H9 (cell line): Measurements from ENCODE around the gene PPP2R3C. TPM values are rescaled to one million over a fixed set of nuclear protein-coding genes. Genes with fewer than 3 reads are reported as not detected.

Experiments
- DNase-seq: peaks from one replicate; pipeline ENCODE4 v3.0.0-alpha.2; 2017
- H2AFZ ChIP-seq: one replicate; pipeline ENCODE4 v1.6.1; 2013; ENCODE audit warnings: mild to moderate bottlenecking, low read length, control low read depth, moderate library complexity
- H2AK5ac ChIP-seq: 2 replicates; pipeline ENCODE4 v1.6.1; 2013; ENCODE audit warnings: low read length, control low read depth, mixed read lengths; ENCODE audit not compliant: insufficient read length
- H2BK120ac ChIP-seq: one replicate; pipeline ENCODE4 v1.6.1; 2013; ENCODE audit warnings: low read depth, mild to moderate bottlenecking, low read length, control low read depth, inconsistent platforms; ENCODE audit not compliant: poor library complexity, severe bottlenecking
- H2BK12ac ChIP-seq: 2 replicates; pipeline ENCODE4 v1.6.1; 2013; ENCODE audit warnings: low read length, control low read depth, mixed read lengths, low read depth; ENCODE audit not compliant: insufficient read length
- H2BK15ac ChIP-seq: 2 replicates; pipeline ENCODE4 v1.6.1; 2013; ENCODE audit warnings: low read depth, low read length, control low read depth
- H2BK20ac ChIP-seq: one replicate; pipeline ENCODE4 v1.6.1; 2013; ENCODE audit warnings: low read depth, mild to moderate bottlenecking, low read length, control low read depth, inconsistent platforms; ENCODE audit not compliant: poor library complexity, severe bottlenecking
- H2BK5ac ChIP-seq: 2 replicates; pipeline ENCODE4 v1.6.1; 2013; ENCODE audit warnings: low read length, control low read depth, mixed read lengths; ENCODE audit not compliant: insufficient read length
- H3K14ac ChIP-seq: 2 replicates; pipeline ENCODE4 v1.6.1; 2013; ENCODE audit warnings: low read length, control low read depth; ENCODE audit not compliant: insufficient read depth
- H3K18ac ChIP-seq: 2 replicates; pipeline ENCODE4 v1.6.1; 2013; ENCODE audit warnings: low read depth, mild to moderate bottlenecking, mixed read lengths, low read length, control low read depth; ENCODE audit not compliant: insufficient read length
- H3K23ac ChIP-seq: 2 replicates; pipeline ENCODE4 v1.6.1; 2013; ENCODE audit warnings: low read length, control low read depth, mixed read lengths, low read depth; ENCODE audit not compliant: insufficient read length
- H3K23me2 ChIP-seq: 2 replicates; pipeline ENCODE4 v1.6.1; 2013; ENCODE audit warnings: low read depth, mild to moderate bottlenecking, mixed read lengths, low read length, control low read depth; ENCODE audit not compliant: insufficient read length, poor library complexity, severe bottlenecking
- H3K27ac ChIP-seq: 2 replicates; pipeline ENCODE4 v1.5.1; 2013; ENCODE audit warnings: low read length, control low read depth, mixed read lengths, low read depth; ENCODE audit not compliant: insufficient read length
- H3K27me3 ChIP-seq: 2 replicates; pipeline ENCODE4 v1.6.1; 2013; ENCODE audit warnings: low read length, control low read depth, inconsistent platforms; ENCODE audit not compliant: insufficient read depth
- H3K4ac ChIP-seq: 2 replicates; pipeline ENCODE4 v1.6.1; 2013; ENCODE audit warnings: low read depth, mild to moderate bottlenecking, control low read depth, inconsistent platforms, low read length, moderate library complexity
- H3K4me1 ChIP-seq: 2 replicates; pipeline ENCODE4 v1.6.1; 2013; ENCODE audit warnings: low read length, control low read depth, inconsistent platforms; ENCODE audit not compliant: insufficient read depth
- H3K4me2 ChIP-seq: 2 replicates; pipeline ENCODE4 v1.6.1; 2013; ENCODE audit warnings: low read length, control low read depth, mixed read lengths; ENCODE audit not compliant: insufficient read length, insufficient read depth
- H3K56ac ChIP-seq: 2 replicates; pipeline ENCODE4 v1.6.1; 2013; ENCODE audit warnings: low read depth, mild to moderate bottlenecking, mixed read lengths, low read length, control low read depth; ENCODE audit not compliant: insufficient read length
- H3K79me1 ChIP-seq: 2 replicates; pipeline ENCODE4 v1.6.1; 2013; ENCODE audit warnings: low read depth, mild to moderate bottlenecking, moderate library complexity, low read length, control low read depth, inconsistent platforms; ENCODE audit not compliant: insufficient read depth, poor library complexity, severe bottlenecking
- H3K79me2 ChIP-seq: 2 replicates; pipeline ENCODE4 v1.6.1; 2013; ENCODE audit warnings: low read length, control low read depth, inconsistent platforms; ENCODE audit not compliant: insufficient read depth
- H3K9ac ChIP-seq: 2 replicates; pipeline ENCODE4 v1.6.1; 2013; ENCODE audit warnings: low read length, control low read depth, mixed read lengths; ENCODE audit not compliant: insufficient read length; ENCODE audit errors: extremely low read depth
- H3K9me3 ChIP-seq: one replicate; pipeline ENCODE4 v1.6.1; 2013; ENCODE audit warnings: low read depth, low read length, inconsistent platforms; ENCODE audit not compliant: control insufficient read depth
- H3T11ph ChIP-seq: one replicate; pipeline ENCODE4 v1.6.1; 2013; ENCODE audit warnings: mild to moderate bottlenecking, low read length, control low read depth, inconsistent platforms
- H4K20me1 ChIP-seq: one replicate; pipeline ENCODE4 v1.6.1; 2013; ENCODE audit not compliant: control insufficient read depth, insufficient read length, insufficient read depth
- H4K5ac ChIP-seq: 2 replicates; pipeline ENCODE4 v1.6.1; 2013; ENCODE audit warnings: low read depth, mild to moderate bottlenecking, mixed read lengths, low read length, control low read depth; ENCODE audit not compliant: insufficient read length
- H4K8ac ChIP-seq: replicated peaks from 2 replicates; pipeline ENCODE4 v1.6.1; 2013; ENCODE audit warnings: low read length, control low read depth, mixed read lengths, low read depth; ENCODE audit not compliant: insufficient read length
- H4K91ac ChIP-seq: 2 replicates; pipeline ENCODE4 v1.6.1; 2013; ENCODE audit warnings: low read depth, mild to moderate bottlenecking, moderate library complexity, mixed read lengths, low read length, control low read depth; ENCODE audit not compliant: insufficient read length
- H3K27ac Mint-ChIP-seq, 3 experiments: 2 replicates in 2 of 3; 3 replicates in 1 of 3; pipeline ENCODE4 v1.8.0; 2020 to 2021; ENCODE audit warnings: mixed read lengths in 3 of 3, mild to moderate bottlenecking in 1 of 3, moderate library complexity in 1 of 3
- H3K27me3 Mint-ChIP-seq: 2 replicates; pipeline ENCODE4 v1.8.0; 2021; ENCODE audit warnings: low read depth, mild to moderate bottlenecking, moderate library complexity, mixed read lengths
- H3K36me3 Mint-ChIP-seq, 3 experiments: 2 replicates in 2 of 3; 3 replicates in 1 of 3; pipeline ENCODE4 v1.8.0; 2020 to 2021; ENCODE audit warnings: low read depth in 3 of 3, mixed read lengths in 3 of 3; ENCODE audit not compliant: insufficient read depth in 1 of 3
- H3K4me1 Mint-ChIP-seq, 2 experiments: 2 replicates each; pipeline ENCODE4 v1.8.0; 2020; ENCODE audit warnings: mixed read lengths in 2 of 2
- H3K4me3 Mint-ChIP-seq, 2 experiments: 2 replicates in 1 of 2; 3 replicates in 1 of 2; pipeline ENCODE4 v1.8.0; 2020 to 2021; ENCODE audit warnings: mild to moderate bottlenecking in 2 of 2, mixed read lengths in 2 of 2, moderate library complexity in 1 of 2
- H3K9me3 Mint-ChIP-seq, 2 experiments: 2 replicates in 1 of 2; 3 replicates in 1 of 2; pipeline ENCODE4 v1.8.0; 2020; ENCODE audit warnings: mild to moderate bottlenecking in 2 of 2, mixed read lengths in 2 of 2, moderate library complexity in 1 of 2
- WGBS: extraction: QIAGEN DNeasy Blood & Tissue Kit; methylation state at CpG from one replicate; pipeline ENCODE4 v1.1.7; 2013; ENCODE audit warnings: missing lambda C conversion rate, low lambda C conversion rate, mixed read lengths; ENCODE audit not compliant: insufficient read length; ENCODE audit errors: extremely low coverage; 5-methylcytosine and 5-hydroxymethylcytosine counted together
- total RNA-seq: library from RNA; stranded (reverse); gene quantifications from 2 replicates; pipeline ENCODE4 v1.2.1, GENCODE V29; 2021
- TF ChIP-seq, protein P1 (sequence below): fragments of 200-600 bp; sonication (generic); conservative IDR thresholded peaks from 3 replicates; pipeline ENCODE4 v1.8.0; 2021; ENCODE audit warnings: antibody characterized with exemption, mild to moderate bottlenecking

Gene PPP2R3C
- total RNA-seq, 1 experiment from 2014 or later = 51.1 TPM

GRCh38 chr14:35046048-35046750, 75.6 kb downstream of the PPP2R3C start, which contains the start of gene FAM177A1:
Gene FAM177A1 (plus strand): TSS chr14:35046272. CDS start chr14:35046464, 192 bp downstream.
- Histone ChIP-seq H3K23ac (no peak within 1 kb of the TSS), H2AK5ac (no peak within 1 kb of the TSS), H4K91ac (no peak within 1 kb of the TSS), H3K79me2 (no peaks in the 10 kb centered on the region), H3K9ac (peak within 1 kb of the TSS; percentile 81), H2BK12ac (no peak within 1 kb of the TSS), H3K27ac (no peak within 1 kb of the TSS), H4K20me1 (no peaks in the 10 kb centered on the region), H3K23me2 (peaks cover 4% of the 10 kb centered on the region), H2BK120ac (no peak within 1 kb of the TSS), H3T11ph (no peak within 1 kb of the TSS), H2BK15ac (no peak within 1 kb of the TSS), H4K5ac (no peak within 1 kb of the TSS), H3K14ac (peak within 1 kb of the TSS; percentile 94), H2BK20ac (no peak within 1 kb of the TSS), H3K4ac (no peak within 1 kb of the TSS), H3K4me2 (peak within 1 kb of the TSS; percentile 96), H3K27me3 (no peaks in the 10 kb centered on the region), H2AFZ (peak within 1 kb of the TSS; percentile 96), H3K4me1 (no peaks in the 10 kb centered on the region; the same call in 1 of the 2 replicates), H3K18ac (peak within 1 kb of the TSS; percentile 93), H3K79me1 (no peaks in the 10 kb centered on the region), H4K8ac (no peak within 1 kb of the TSS), H2BK5ac (peak within 1 kb of the TSS; percentile 74), H3K9me3 (no peaks in the 10 kb centered on the region), H3K56ac (no peak within 1 kb of the TSS)
- H3K4me3 Mint-ChIP-seq = peak within 1 kb of the TSS; percentile 92 to 95
- no peaks in the 10 kb centered on the region for H3K9me3 Mint-ChIP-seq
- TF ChIP-seq, protein P1, sequence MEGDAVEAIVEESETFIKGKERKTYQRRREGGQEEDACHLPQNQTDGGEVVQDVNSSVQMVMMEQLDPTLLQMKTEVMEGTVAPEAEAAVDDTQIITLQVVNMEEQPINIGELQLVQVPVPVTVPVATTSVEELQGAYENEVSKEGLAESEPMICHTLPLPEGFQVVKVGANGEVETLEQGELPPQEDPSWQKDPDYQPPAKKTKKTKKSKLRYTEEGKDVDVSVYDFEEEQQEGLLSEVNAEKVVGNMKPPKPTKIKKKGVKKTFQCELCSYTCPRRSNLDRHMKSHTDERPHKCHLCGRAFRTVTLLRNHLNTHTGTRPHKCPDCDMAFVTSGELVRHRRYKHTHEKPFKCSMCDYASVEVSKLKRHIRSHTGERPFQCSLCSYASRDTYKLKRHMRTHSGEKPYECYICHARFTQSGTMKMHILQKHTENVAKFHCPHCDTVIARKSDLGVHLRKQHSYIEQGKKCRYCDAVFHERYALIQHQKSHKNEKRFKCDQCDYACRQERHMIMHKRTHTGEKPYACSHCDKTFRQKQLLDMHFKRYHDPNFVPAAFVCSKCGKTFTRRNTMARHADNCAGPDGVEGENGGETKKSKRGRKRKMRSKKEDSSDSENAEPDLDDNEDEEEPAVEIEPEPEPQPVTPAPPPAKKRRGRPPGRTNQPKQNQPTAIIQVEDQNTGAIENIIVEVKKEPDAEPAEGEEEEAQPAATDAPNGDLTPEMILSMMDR = no peak
- peaks cover 7 to 15% (median 9%) of the 10 kb centered on the region in 3 experiments; a peak in 6 of 7 replicates for H3K36me3 Mint-ChIP-seq
- peak; percentile 99 for DNase-seq
- H3K27ac Mint-ChIP-seq = peak within 1 kb of the TSS; percentile 96 to 98 (median 98)
- no peaks in the 10 kb centered on the region; the same call in 1 of the 2 replicates for H3K27me3 Mint-ChIP-seq
- WGBS = no CpG with 5 or more reads among the region's 77 CpGs
- peaks cover 14 to 17% of the 10 kb centered on the region in 2 experiments for H3K4me1 Mint-ChIP-seq
